Measurements from ENCODE around the gene DISC1. TPM values are rescaled to one million over a fixed set of nuclear protein-coding genes. Genes with fewer than 3 reads are reported as not detected.

DISC1 gene
- total RNA-seq, 2 experiments from 2014 or later, result 2.8 to 3.9 TPM

GRCh38 chr1:231985296-231986023 lies 358.9 kb downstream of the DISC1 start:
- intact Hi-C loops (cut with micrococcal nuclease), result no loop called here
- ChIA-PET CTCF (no interaction called here), POLR2A (no interaction called here)
- Mint-ChIP-seq H3K36me3 (no peaks in the 10 kb centered on the region), H3K4me1 (ENCODE audit: low read depth) (no peaks in the 10 kb centered on the region), H3K27me3 (no peaks in the 10 kb centered on the region), H3K4me3 (no peak overlapping the region), H3K27ac (no peak overlapping the region), H3K9me3 (no peaks in the 10 kb centered on the region)
- DNase-seq, result no peak

- H3K4me1 Mint-ChIP-seq (ENCODE audit: low read depth), result no peaks in the 10 kb centered on the region
- no peaks in the 10 kb centered on the region for H3K27me3 Mint-ChIP-seq
- no peaks in the 10 kb centered on the region for H3K9me3 Mint-ChIP-seq
- H3K4me3 Mint-ChIP-seq, result no peak overlapping the region
- H3K36me3 Mint-ChIP-seq, result no peaks in the 10 kb centered on the region
- ChIA-PET CTCF (no interaction called here), POLR2A (no interaction called here)
- intact Hi-C loops (cut with micrococcal nuclease), result no loop called here
- H3K27ac Mint-ChIP-seq, result no peak overlapping the region
- no peak for DNase-seq
These were observed 360.2 kb downstream of the DISC1 start for GRCh38 chr1:231986631-231987336.

DNA sequence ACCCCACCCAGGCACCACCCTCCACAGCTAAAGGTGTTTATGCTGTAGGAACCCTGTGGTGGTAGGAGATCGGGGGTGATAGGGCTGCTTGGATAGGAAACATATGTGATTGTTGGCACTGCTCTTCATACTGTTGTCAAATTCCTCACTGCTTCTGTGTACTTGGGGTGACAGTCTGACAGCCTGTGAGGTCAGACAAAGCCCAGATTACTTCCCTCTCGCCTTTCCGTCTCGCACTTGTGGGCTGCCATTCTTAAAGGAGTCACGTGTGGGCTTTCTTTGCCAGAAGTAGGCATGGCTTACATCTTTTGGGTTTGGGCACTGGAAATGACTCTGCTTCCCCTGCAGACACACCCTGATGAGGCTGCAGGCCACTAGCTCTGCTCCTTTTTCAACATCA lies 363.8 kb downstream of the DISC1 start:
- Mint-ChIP-seq H3K9me3 (no peaks in the 10 kb centered on the region), H3K4me1 (ENCODE audit: low read depth) (no peaks in the 10 kb centered on the region), H3K36me3 (no peaks in the 10 kb centered on the region), H3K27ac (no peak overlapping the region), H3K27me3 (no peaks in the 10 kb centered on the region), H3K4me3 (no peak overlapping the region)
- intact Hi-C loops (cut with micrococcal nuclease), result no loop called here
- ChIA-PET CTCF (no interaction called here), POLR2A (no interaction called here)
- DNase-seq, result no peak

- DNase-seq, result no peak
- no peaks in the 10 kb centered on the region for H3K36me3 Mint-ChIP-seq
- H3K4me1 Mint-ChIP-seq (ENCODE audit: low read depth), result no peaks in the 10 kb centered on the region
- no peaks in the 10 kb centered on the region for H3K27me3 Mint-ChIP-seq
- no peak overlapping the region for H3K27ac Mint-ChIP-seq
- POLR2A ChIA-PET, result no interaction called here
- intact Hi-C loops (cut with micrococcal nuclease), result no loop called here
- CTCF ChIA-PET, result interaction anchor here (0.6 kb wide), 1 partner anchor 398 kb away, joined by 3 read pairs; no protein-coding TSS in a partner anchor
- H3K9me3 Mint-ChIP-seq, result no peaks in the 10 kb centered on the region
- H3K4me3 Mint-ChIP-seq, result no peak overlapping the region
These were observed 364.6 kb downstream of the DISC1 start for GRCh38 chr1:231991231-231991630.

DNA sequence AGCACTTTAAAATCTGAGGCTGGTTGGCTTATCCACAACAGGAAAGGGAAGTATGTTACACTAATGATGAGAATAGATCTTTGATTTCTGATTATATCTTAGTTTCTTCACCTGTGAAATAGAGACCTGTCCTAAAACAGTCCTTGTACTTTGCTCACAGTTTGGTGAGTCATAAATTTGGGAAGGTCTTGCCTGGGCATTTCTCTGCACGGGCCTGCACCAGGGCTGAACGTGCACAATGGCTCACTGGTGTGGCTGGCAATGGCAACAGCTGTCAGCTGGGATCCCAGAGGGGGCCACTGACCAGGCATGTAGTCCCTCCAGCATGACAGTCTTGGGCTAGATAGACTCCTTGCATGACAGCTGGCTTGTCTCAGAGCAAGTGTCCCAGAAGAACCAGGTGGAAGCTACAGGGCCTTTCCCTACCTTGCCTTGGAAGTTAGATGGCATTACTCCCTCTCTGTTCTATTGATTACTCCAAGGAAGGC lies 367.4 kb downstream of the DISC1 start:
- Mint-ChIP-seq H3K4me3 (no peak overlapping the region), H3K36me3 (no peaks in the 10 kb centered on the region), H3K9me3 (no peaks in the 10 kb centered on the region), H3K27me3 (no peaks in the 10 kb centered on the region), H3K4me1 (ENCODE audit: low read depth) (no peaks in the 10 kb centered on the region), H3K27ac (no peak overlapping the region)
- intact Hi-C loops (cut with micrococcal nuclease), result no loop called here
- POLR2A ChIA-PET, result no interaction called here
- CTCF ChIA-PET, result no interaction called here
- DNase-seq, result no peak

DNA sequence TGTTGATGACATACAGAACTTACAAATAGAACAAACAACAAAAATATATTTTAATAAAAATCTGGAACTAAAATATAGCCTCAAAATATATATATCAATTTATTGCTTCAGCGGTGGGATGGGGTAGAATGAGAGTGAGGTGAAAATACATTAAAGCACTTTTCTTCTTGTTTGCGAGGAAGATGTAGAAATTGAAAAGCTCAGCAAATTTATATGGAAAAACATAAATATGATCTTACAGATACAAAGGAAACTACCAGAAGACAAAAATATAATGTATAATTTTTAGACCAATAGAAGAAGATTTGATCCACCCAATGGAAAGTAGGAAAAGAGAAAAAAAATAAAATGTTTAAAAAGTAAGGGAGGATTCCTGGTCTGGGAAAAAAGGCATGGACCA lies 372.2 kb downstream of the DISC1 start:
- intact Hi-C loops (cut with micrococcal nuclease), result no loop called here
- H3K27me3 Mint-ChIP-seq, result no peaks in the 10 kb centered on the region

GRCh38 chr1:232005300-232005699 lies 378.7 kb downstream of the DISC1 start:
- ChIA-PET CTCF (no interaction called here), POLR2A (no interaction called here)
- H3K4me3 Mint-ChIP-seq, result no peak overlapping the region
- H3K4me1 Mint-ChIP-seq (ENCODE audit: low read depth), result peaks cover 2% of the 10 kb centered on the region
- DNase-seq, result no peak
- H3K27me3 Mint-ChIP-seq, result no peaks in the 10 kb centered on the region
- intact Hi-C loops (cut with micrococcal nuclease), result no loop called here
- H3K27ac Mint-ChIP-seq, result no peak overlapping the region
- H3K36me3 Mint-ChIP-seq, result no peaks in the 10 kb centered on the region
- no peaks in the 10 kb centered on the region for H3K9me3 Mint-ChIP-seq

More for the DNA sequence above, 372.2 kb downstream of the DISC1 start:
- ChIA-PET CTCF (no interaction called here), POLR2A (no interaction called here)
- Mint-ChIP-seq H3K27ac (no peak overlapping the region), H3K36me3 (no peaks in the 10 kb centered on the region), H3K4me1 (ENCODE audit: low read depth) (no peaks in the 10 kb centered on the region), H3K4me3 (no peak overlapping the region), H3K9me3 (no peaks in the 10 kb centered on the region)
- no peak for DNase-seq

DNA sequence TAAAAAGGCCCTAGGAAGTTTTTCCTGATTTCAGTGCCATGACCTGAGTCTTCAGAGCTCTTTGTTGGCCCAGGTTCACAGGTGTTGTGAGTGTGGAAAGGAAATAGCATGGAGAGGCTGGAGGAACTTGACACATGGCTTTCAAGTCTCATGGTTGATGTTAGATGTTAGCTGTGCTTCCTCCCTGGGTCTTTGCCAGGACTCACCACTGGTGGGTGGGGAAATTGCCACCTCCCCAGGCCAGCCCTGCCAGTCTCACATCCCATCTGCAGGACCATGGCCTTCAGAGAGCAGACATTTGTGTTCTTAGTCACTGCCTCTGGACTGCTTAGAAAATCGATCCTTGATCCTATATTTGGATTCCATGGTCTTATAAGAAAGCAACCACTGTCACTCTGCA lies 383.2 kb downstream of the DISC1 start:
- no peaks in the 10 kb centered on the region for H3K27me3 Mint-ChIP-seq
- no peaks in the 10 kb centered on the region for H3K36me3 Mint-ChIP-seq
- H3K4me1 Mint-ChIP-seq (ENCODE audit: low read depth), result peaks cover 2% of the 10 kb centered on the region
- intact Hi-C loops (cut with micrococcal nuclease), result no loop called here
- CTCF ChIA-PET, result no interaction called here
- H3K4me3 Mint-ChIP-seq, result no peak overlapping the region
- DNase-seq, result no peak
- no peaks in the 10 kb centered on the region for H3K9me3 Mint-ChIP-seq
- POLR2A ChIA-PET, result no interaction called here
- no peak overlapping the region for H3K27ac Mint-ChIP-seq

GRCh38 chr1:232011961-232012360 lies 385.4 kb downstream of the DISC1 start:
- no peak for DNase-seq
- no peaks in the 10 kb centered on the region for H3K4me1 Mint-ChIP-seq (ENCODE audit: low read depth)
- ChIA-PET POLR2A (no interaction called here), CTCF (no interaction called here)
- no peaks in the 10 kb centered on the region for H3K36me3 Mint-ChIP-seq
- no peak overlapping the region for H3K27ac Mint-ChIP-seq
- intact Hi-C loops (cut with micrococcal nuclease), result no loop called here
- no peak overlapping the region for H3K4me3 Mint-ChIP-seq
- no peaks in the 10 kb centered on the region for H3K27me3 Mint-ChIP-seq
- no peaks in the 10 kb centered on the region for H3K9me3 Mint-ChIP-seq

- Mint-ChIP-seq H3K9me3 (no peaks in the 10 kb centered on the region), H3K4me1 (ENCODE audit: low read depth) (no peaks in the 10 kb centered on the region), H3K27ac (no peak overlapping the region), H3K36me3 (no peaks in the 10 kb centered on the region), H3K4me3 (no peak overlapping the region), H3K27me3 (no peaks in the 10 kb centered on the region)
- CTCF ChIA-PET, result interaction anchor here (0.6 kb wide), 1 partner anchor 1105 kb away, joined by 3 read pairs; no protein-coding TSS in a partner anchor
- intact Hi-C loops (cut with micrococcal nuclease), result no loop called here
- POLR2A ChIA-PET, result no interaction called here
- DNase-seq, result no peak
These were observed 386.3 kb downstream of the DISC1 start for GRCh38 chr1:232012773-232013386.

- intact Hi-C loops (cut with micrococcal nuclease), result no loop called here
- Mint-ChIP-seq H3K4me1 (ENCODE audit: low read depth) (no peaks in the 10 kb centered on the region), H3K27ac (no peak overlapping the region), H3K4me3 (no peak overlapping the region), H3K36me3 (no peaks in the 10 kb centered on the region), H3K27me3 (no peaks in the 10 kb centered on the region), H3K9me3 (no peaks in the 10 kb centered on the region)
- no peak for DNase-seq
- ChIA-PET CTCF (no interaction called here), POLR2A (no interaction called here)
These were observed 388.4 kb downstream of the DISC1 start for GRCh38 chr1:232014941-232015340.

- Mint-ChIP-seq H3K9me3 (no peaks in the 10 kb centered on the region), H3K4me1 (ENCODE audit: low read depth) (no peaks in the 10 kb centered on the region), H3K27me3 (no peaks in the 10 kb centered on the region), H3K4me3 (no peak overlapping the region), H3K27ac (no peak overlapping the region), H3K36me3 (no peaks in the 10 kb centered on the region)
- intact Hi-C loops (cut with micrococcal nuclease), result no loop called here
- ChIA-PET POLR2A (no interaction called here), CTCF (no interaction called here)
- DNase-seq, result no peak
These were observed 390.0 kb downstream of the DISC1 start for GRCh38 chr1:232016616-232017015.

DNA sequence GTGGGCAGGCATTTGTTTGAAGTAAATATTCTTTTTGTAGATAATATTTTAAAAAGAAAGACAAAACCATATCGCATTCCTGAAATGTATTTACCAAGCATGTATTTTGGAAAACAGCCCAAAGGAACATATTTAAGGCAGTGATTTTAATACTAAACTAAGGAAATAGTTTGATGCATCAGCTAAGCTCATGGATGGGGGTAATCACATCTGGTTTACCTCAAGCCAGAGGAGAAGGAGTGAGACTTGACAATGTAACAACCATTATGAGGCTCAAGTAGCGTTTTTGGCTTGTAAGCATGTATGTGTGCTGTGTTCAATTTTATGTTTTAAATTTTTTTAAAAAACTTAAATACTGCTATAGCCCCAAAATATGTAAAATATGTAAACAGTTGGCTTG lies 390.5 kb downstream of the DISC1 start:
- no peak overlapping the region for H3K4me3 Mint-ChIP-seq
- intact Hi-C loops (cut with micrococcal nuclease), result no loop called here
- H3K36me3 Mint-ChIP-seq, result no peaks in the 10 kb centered on the region
- no peak overlapping the region for H3K27ac Mint-ChIP-seq
- H3K4me1 Mint-ChIP-seq (ENCODE audit: low read depth), result no peaks in the 10 kb centered on the region
- no peaks in the 10 kb centered on the region for H3K27me3 Mint-ChIP-seq
- CTCF ChIA-PET, result no interaction called here
- POLR2A ChIA-PET, result no interaction called here
- H3K9me3 Mint-ChIP-seq, result no peaks in the 10 kb centered on the region
- DNase-seq, result no peak

Measured in activated CD4-positive, alpha-beta memory T cell treated with anti-CD3 and anti-CD28 coated beads for 36 hours (primary cell).